ENCODE measurements around the gene PPP3CA.

- TF ChIP-seq POLR2A (IDR thresholded peaks at IDR 0.05; ENCODE audit: extremely low read depth, insufficient read length) (no peak), CTCF (IDR thresholded peaks at IDR 0.05; ENCODE audit: low read depth, low read length) (no peak), MAX (IDR thresholded peaks at IDR 0.05; ENCODE audit: low read depth, low read length) (no peak), MYC (IDR thresholded peaks at IDR 0.05; ENCODE audit: low read depth, low read length) (no peak)
Observed at GRCh38 chr4:101071241-101071640, 276.1 kb downstream of the PPP3CA start.

All from NB4 (cell line).